Lower leg skin (tissue), 4 donors: ENCODE results near the gene GPR137B. TPM values are rescaled to one million over a fixed set of nuclear protein-coding genes. Genes with fewer than 3 reads are reported as not detected.

ENCODE experiments used
- DNase-seq, 2 donors: peaks; one replicate each; pipeline ENCODE4 v3.0.0-alpha.2; 2019; ENCODE audit warnings: low spot score in 2 of 2
- H3K4me3 ChIP-seq: fragments of 200-600 bp; sonication (generic); 2 replicates; pipeline ENCODE4 v1.5.1; 2017; ENCODE audit warnings: mild to moderate bottlenecking, low read depth; ENCODE audit not compliant: poor library complexity, severe bottlenecking
- POLR2A ChIP-seq, 2 donors: fragments of 450-650 bp; IDR thresholded peaks; one replicate each; pipeline ENCODE4 v1.6.1; 2016 to 2017; ENCODE audit warnings: antibody characterized with exemption in 2 of 2, mild to moderate bottlenecking in 1 of 2, moderate library complexity in 1 of 2
- WGBS, 2 donors: methylation state at CpG; one replicate each; pipeline ENCODE4 v1.1.5; 2018; 5-methylcytosine and 5-hydroxymethylcytosine counted together
- intact Hi-C: fragments of 100-400 bp; cut with DNase I; formaldehyde crosslinking; loops from one replicate; pipeline ENCODE4 v1.15.0; 2023; ENCODE audit warnings: low total_unique reads
- total RNA-seq, 4 donors: library from RNA; depleted of rRNA; stranded (reverse); fragments of >200 nt; gene quantifications; one replicate each; pipeline ENCODE4 v1.1.0, GENCODE V29; 2016
- TF ChIP-seq, protein P1 (sequence below), 3 donors: fragments of 450-650 bp; IDR thresholded peaks; one replicate each; pipeline ENCODE4 v1.5.1; 2016; ENCODE audit warnings: antibody characterized with exemption in 3 of 3, mild to moderate bottlenecking in 3 of 3, moderate library complexity in 2 of 3

Gene GPR137B
- total RNA-seq, 4 donors from 2014 or later: 22.5 to 45.5 (median 35.3) TPM

DNA sequence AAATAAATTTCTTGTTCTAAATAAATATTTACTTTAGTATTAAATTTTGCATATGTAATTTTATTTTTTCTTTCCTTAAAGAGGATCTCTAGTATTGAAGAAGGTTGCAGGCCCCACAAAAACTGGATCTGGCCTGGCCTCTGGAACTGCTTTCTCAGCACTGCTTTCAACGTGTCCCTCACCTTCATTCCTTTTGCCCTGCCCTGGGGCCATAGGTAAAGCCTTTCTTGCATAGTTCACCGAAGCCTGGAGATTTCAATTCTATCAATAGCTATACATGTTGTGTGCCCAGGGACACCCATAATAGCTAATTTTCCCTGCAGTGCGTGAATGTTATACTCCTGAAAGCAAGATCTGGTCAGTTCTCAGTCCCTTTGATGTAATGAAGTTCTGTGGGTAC lies 12.0 kb upstream of the GPR137B start:
- WGBS, 2 donors: 76 to 89% methylated on average over 3 of the region's 3 CpGs
- DNase-seq: no peak
- intact Hi-C loops: no loop called here
- no peak overlapping the region for H3K4me3 ChIP-seq
- TF ChIP-seq, protein P1, sequence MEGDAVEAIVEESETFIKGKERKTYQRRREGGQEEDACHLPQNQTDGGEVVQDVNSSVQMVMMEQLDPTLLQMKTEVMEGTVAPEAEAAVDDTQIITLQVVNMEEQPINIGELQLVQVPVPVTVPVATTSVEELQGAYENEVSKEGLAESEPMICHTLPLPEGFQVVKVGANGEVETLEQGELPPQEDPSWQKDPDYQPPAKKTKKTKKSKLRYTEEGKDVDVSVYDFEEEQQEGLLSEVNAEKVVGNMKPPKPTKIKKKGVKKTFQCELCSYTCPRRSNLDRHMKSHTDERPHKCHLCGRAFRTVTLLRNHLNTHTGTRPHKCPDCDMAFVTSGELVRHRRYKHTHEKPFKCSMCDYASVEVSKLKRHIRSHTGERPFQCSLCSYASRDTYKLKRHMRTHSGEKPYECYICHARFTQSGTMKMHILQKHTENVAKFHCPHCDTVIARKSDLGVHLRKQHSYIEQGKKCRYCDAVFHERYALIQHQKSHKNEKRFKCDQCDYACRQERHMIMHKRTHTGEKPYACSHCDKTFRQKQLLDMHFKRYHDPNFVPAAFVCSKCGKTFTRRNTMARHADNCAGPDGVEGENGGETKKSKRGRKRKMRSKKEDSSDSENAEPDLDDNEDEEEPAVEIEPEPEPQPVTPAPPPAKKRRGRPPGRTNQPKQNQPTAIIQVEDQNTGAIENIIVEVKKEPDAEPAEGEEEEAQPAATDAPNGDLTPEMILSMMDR (IDR thresholded peaks at IDR 0.05): no peak
- no peak for TF ChIP-seq POLR2A (IDR thresholded peaks at IDR 0.05)

DNA sequence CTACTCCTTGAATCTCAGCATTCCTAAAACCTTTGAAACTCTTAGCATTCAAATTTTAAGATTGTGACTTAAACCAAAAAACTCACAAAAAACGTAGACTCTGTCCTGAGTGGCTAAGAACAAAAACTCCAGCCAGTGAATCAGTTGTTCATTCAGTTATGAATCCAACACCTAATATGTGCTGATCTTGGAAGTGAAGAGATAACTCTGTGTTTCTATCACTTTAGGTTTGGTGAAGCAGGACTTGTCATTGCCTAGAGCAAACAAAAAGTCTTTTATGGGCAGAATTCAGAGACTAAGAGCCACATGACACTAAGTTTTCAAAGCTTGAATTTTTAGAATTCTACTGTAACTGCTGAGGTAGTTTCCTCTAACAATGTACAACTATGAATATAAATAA lies 10.4 kb upstream of the GPR137B start:
- TF ChIP-seq, protein P1 (IDR thresholded peaks at IDR 0.05): no peak
- no peak for TF ChIP-seq POLR2A (IDR thresholded peaks at IDR 0.05)
- intact Hi-C loops: no loop called here
- no peak for DNase-seq
- 70 to 81% methylated on average over 1 of the region's 1 CpG for WGBS, 2 donors
- no peak overlapping the region for H3K4me3 ChIP-seq

DNA sequence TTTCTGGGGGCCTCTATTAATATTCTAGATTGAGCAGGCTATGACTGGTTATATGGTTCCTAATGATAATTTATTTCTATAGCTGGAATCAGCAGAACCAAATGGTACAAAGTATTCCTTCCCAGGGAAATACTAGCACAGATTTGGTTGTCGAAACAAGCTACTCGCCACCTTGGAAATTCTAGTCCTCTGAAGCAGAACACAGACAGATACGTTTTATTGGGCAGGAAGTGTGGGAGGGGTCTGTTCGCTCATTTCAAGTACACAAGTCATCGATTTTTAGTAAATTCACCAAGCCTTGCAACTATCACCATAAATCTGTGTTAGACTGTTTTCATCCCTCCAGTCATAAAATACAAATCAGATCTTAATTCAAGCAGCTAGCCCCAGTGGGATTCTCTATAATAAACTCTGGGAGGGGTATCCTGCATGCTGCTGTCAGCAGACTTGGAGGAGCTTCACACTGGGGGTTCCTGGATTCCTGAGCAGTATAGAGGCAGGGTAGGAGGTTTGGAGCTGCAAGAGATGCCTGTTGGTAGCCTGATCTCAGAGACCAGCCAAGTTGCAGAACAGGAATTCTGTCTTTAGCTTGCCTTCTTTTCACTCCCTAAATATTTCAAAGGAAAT lies 9.8 kb upstream of the GPR137B start:
- DNase-seq: no peak
- TF ChIP-seq POLR2A (IDR thresholded peaks at IDR 0.05): no peak
- TF ChIP-seq, protein P1 (IDR thresholded peaks at IDR 0.05): no peak
- no peak overlapping the region for H3K4me3 ChIP-seq
- WGBS, 2 donors: 57 to 59% methylated on average over 5 of the region's 5 CpGs
- intact Hi-C loops: no loop called here

DNA sequence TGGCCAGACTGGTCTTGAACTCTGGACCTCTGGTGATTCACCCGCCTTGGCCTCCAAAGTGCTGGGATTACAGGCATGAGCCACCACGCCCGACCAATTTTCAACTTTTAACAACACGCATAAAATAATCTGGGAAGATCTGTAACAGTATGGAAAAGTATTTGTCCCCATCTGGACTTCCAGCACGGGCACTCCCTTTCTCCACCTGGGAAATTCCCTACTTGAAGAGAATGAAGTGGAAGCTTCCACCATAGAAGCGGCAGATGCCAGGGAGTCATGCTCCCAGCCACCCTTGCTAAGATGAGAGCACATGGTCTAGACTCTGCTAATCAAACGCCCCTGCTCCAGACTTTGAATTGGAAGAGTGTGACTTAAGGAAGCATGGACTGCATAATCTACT lies 9.0 kb upstream of the GPR137B start:
- no peak for DNase-seq
- WGBS, 2 donors: 62 to 77% methylated on average over 7 of the region's 7 CpGs
- no peak for TF ChIP-seq POLR2A (IDR thresholded peaks at IDR 0.05)
- TF ChIP-seq, protein P1 (IDR thresholded peaks at IDR 0.05): no peak
- no peak overlapping the region for H3K4me3 ChIP-seq
- intact Hi-C loops: no loop called here

DNA sequence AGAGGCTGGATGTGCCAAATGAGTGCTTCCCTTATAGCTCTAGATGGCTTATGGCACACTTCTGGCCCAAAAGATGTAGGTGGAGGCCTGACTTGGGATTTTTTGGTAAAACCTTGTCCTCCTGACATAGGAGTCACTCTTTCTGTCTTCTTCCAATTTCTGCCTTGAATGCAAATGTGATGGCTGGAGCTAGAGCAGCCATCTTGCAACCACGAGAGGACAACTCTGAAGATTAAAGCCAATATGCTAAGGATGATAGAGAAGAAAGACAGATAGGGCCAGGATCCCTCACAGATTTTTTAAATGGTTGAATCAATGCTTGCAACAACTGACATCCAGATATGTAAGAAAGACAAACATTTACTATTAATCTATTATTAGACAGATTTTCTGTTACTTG lies 8.5 kb upstream of the GPR137B start:
- intact Hi-C loops: no loop called here
- no peak overlapping the region for H3K4me3 ChIP-seq
- WGBS, 2 donors: 93 to 95% methylated on average over 1 of the region's 1 CpG
- DNase-seq: no peak
- TF ChIP-seq POLR2A (IDR thresholded peaks at IDR 0.05): no peak
- TF ChIP-seq, protein P1 (IDR thresholded peaks at IDR 0.05): no peak

DNA sequence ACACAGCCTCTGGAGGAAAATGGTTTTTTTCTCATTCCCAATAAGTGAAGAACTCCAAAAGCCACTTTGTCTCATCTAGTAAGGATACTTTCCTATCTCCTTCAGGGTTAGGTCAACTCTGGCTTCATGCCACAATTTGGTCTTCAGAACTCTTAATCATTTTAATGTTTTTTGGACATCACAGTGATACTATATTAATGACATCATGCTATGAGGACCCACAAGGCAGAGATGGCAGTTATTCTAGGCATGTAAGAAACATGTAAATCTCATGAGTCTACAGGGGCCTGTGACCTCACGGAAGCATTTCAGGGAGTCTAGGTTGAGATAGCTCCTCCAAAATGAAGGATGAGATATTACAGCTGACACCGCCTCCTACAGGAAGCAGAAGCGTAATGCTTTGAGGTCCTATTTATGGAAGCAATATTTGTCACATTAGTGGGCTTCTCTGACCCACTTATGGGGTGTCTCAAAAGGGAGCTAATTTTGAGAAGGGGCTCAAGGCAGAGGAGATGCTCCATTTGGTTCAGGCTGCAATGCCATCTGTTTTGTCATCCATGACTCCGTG lies 5.0 kb upstream of the GPR137B start:
- no peak overlapping the region for H3K4me3 ChIP-seq
- no peak for DNase-seq
- 93 to 95% methylated on average over 4 of the region's 4 CpGs for WGBS, 2 donors
- intact Hi-C loops: no loop called here
- TF ChIP-seq, protein P1 (IDR thresholded peaks at IDR 0.05): no peak
- TF ChIP-seq POLR2A (IDR thresholded peaks at IDR 0.05): no peak
